ENCODE measurements around the gene CAV2.

Gene CAV2

GRCh38 chr7:116529250-116529649 lies 29.7 kb downstream of the CAV2 start:
- no peak for DNase-seq
- H3K36me3 ChIP-seq (ENCODE audit: control insufficient read depth, insufficient read depth, low read length): no peaks in the 10 kb centered on the region
- H3K9me3 ChIP-seq (ENCODE audit: control insufficient read depth, low read length): no peaks in the 10 kb centered on the region
- H3K4me1 ChIP-seq (ENCODE audit: control insufficient read depth, insufficient read depth, low read length, poor library complexity, severe bottlenecking): peaks cover 18% of the 10 kb centered on the region
- no peak overlapping the region for H3K27ac ChIP-seq (ENCODE audit: insufficient read depth, low read length, poor library complexity, severe bottlenecking)
- no peak overlapping the region for H3K4me3 ChIP-seq (ENCODE audit: insufficient read depth, low read depth, low read length, poor library complexity, severe bottlenecking)
- peaks cover 21% of the 10 kb centered on the region for H3K27me3 ChIP-seq (replicated peaks; ENCODE audit: control insufficient read depth, insufficient read depth, low read length, poor library complexity, severe bottlenecking)

- Histone ChIP-seq H3K27ac (ENCODE audit: insufficient read depth, low read length, poor library complexity, severe bottlenecking) (no peak overlapping the region), H3K4me1 (ENCODE audit: control insufficient read depth, insufficient read depth, low read length, poor library complexity, severe bottlenecking) (peaks cover 11% of the 10 kb centered on the region), H3K27me3 (replicated peaks; ENCODE audit: control insufficient read depth, insufficient read depth, low read length, poor library complexity, severe bottlenecking) (peaks cover 13% of the 10 kb centered on the region), H3K36me3 (ENCODE audit: control insufficient read depth, insufficient read depth, low read length) (no peaks in the 10 kb centered on the region), H3K9me3 (ENCODE audit: control insufficient read depth, low read length) (no peaks in the 10 kb centered on the region), H3K4me3 (ENCODE audit: insufficient read depth, low read depth, low read length, poor library complexity, severe bottlenecking) (no peak overlapping the region)
- DNase-seq: no peak
Measured at GRCh38 chr7:116530107-116530820, 30.7 kb downstream of the CAV2 start.

GRCh38 chr7:116532102-116532688 lies 32.7 kb downstream of the CAV2 start:
- H3K4me1 ChIP-seq (ENCODE audit: control insufficient read depth, insufficient read depth, low read length, poor library complexity, severe bottlenecking): no peaks in the 10 kb centered on the region
- DNase-seq: no peak
- no peak overlapping the region for H3K4me3 ChIP-seq (ENCODE audit: insufficient read depth, low read depth, low read length, poor library complexity, severe bottlenecking)
- no peak overlapping the region for H3K27ac ChIP-seq (ENCODE audit: insufficient read depth, low read length, poor library complexity, severe bottlenecking)
- no peaks in the 10 kb centered on the region for H3K9me3 ChIP-seq (ENCODE audit: control insufficient read depth, low read length)
- H3K27me3 ChIP-seq (replicated peaks; ENCODE audit: control insufficient read depth, insufficient read depth, low read length, poor library complexity, severe bottlenecking): no peaks in the 10 kb centered on the region
- H3K36me3 ChIP-seq (ENCODE audit: control insufficient read depth, insufficient read depth, low read length): no peaks in the 10 kb centered on the region

GRCh38 chr7:116534790-116535189 lies 35.3 kb downstream of the CAV2 start:
- no peak for DNase-seq
- Histone ChIP-seq H3K27ac (ENCODE audit: insufficient read depth, low read length, poor library complexity, severe bottlenecking) (no peak overlapping the region), H3K9me3 (ENCODE audit: control insufficient read depth, low read length) (no peaks in the 10 kb centered on the region), H3K4me3 (ENCODE audit: insufficient read depth, low read depth, low read length, poor library complexity, severe bottlenecking) (no peak overlapping the region), H3K4me1 (ENCODE audit: control insufficient read depth, insufficient read depth, low read length, poor library complexity, severe bottlenecking) (no peaks in the 10 kb centered on the region), H3K27me3 (replicated peaks; ENCODE audit: control insufficient read depth, insufficient read depth, low read length, poor library complexity, severe bottlenecking) (no peaks in the 10 kb centered on the region), H3K36me3 (ENCODE audit: control insufficient read depth, insufficient read depth, low read length) (no peaks in the 10 kb centered on the region)

GRCh38 chr7:116535416-116535815 lies 35.9 kb downstream of the CAV2 start:
- Histone ChIP-seq H3K27me3 (replicated peaks; ENCODE audit: control insufficient read depth, insufficient read depth, low read length, poor library complexity, severe bottlenecking) (peaks cover 5% of the 10 kb centered on the region), H3K9me3 (ENCODE audit: control insufficient read depth, low read length) (no peaks in the 10 kb centered on the region), H3K27ac (ENCODE audit: insufficient read depth, low read length, poor library complexity, severe bottlenecking) (no peak overlapping the region), H3K36me3 (ENCODE audit: control insufficient read depth, insufficient read depth, low read length) (no peaks in the 10 kb centered on the region), H3K4me3 (ENCODE audit: insufficient read depth, low read depth, low read length, poor library complexity, severe bottlenecking) (no peak overlapping the region), H3K4me1 (ENCODE audit: control insufficient read depth, insufficient read depth, low read length, poor library complexity, severe bottlenecking) (no peaks in the 10 kb centered on the region)
- no peak for DNase-seq

- Histone ChIP-seq H3K4me3 (ENCODE audit: insufficient read depth, low read depth, low read length, poor library complexity, severe bottlenecking) (no peak overlapping the region), H3K9me3 (ENCODE audit: control insufficient read depth, low read length) (no peaks in the 10 kb centered on the region), H3K27ac (ENCODE audit: insufficient read depth, low read length, poor library complexity, severe bottlenecking) (no peak overlapping the region), H3K27me3 (replicated peaks; ENCODE audit: control insufficient read depth, insufficient read depth, low read length, poor library complexity, severe bottlenecking) (peaks cover 5% of the 10 kb centered on the region), H3K4me1 (ENCODE audit: control insufficient read depth, insufficient read depth, low read length, poor library complexity, severe bottlenecking) (no peaks in the 10 kb centered on the region), H3K36me3 (ENCODE audit: control insufficient read depth, insufficient read depth, low read length) (no peaks in the 10 kb centered on the region)
- no peak for DNase-seq
Measured at GRCh38 chr7:116538138-116538537, 38.6 kb downstream of the CAV2 start.

GRCh38 chr7:116539879-116540278 lies 40.3 kb downstream of the CAV2 start:
- H3K9me3 ChIP-seq (ENCODE audit: control insufficient read depth, low read length): no peaks in the 10 kb centered on the region
- no peak overlapping the region for H3K27ac ChIP-seq (ENCODE audit: insufficient read depth, low read length, poor library complexity, severe bottlenecking)
- peaks cover 5% of the 10 kb centered on the region for H3K27me3 ChIP-seq (replicated peaks; ENCODE audit: control insufficient read depth, insufficient read depth, low read length, poor library complexity, severe bottlenecking)
- no peak overlapping the region for H3K4me3 ChIP-seq (ENCODE audit: insufficient read depth, low read depth, low read length, poor library complexity, severe bottlenecking)
- no peak for DNase-seq
- H3K4me1 ChIP-seq (ENCODE audit: control insufficient read depth, insufficient read depth, low read length, poor library complexity, severe bottlenecking): no peaks in the 10 kb centered on the region
- no peaks in the 10 kb centered on the region for H3K36me3 ChIP-seq (ENCODE audit: control insufficient read depth, insufficient read depth, low read length)

- Histone ChIP-seq H3K27ac (ENCODE audit: insufficient read depth, low read length, poor library complexity, severe bottlenecking) (no peak overlapping the region), H3K27me3 (replicated peaks; ENCODE audit: control insufficient read depth, insufficient read depth, low read length, poor library complexity, severe bottlenecking) (peaks cover 5% of the 10 kb centered on the region), H3K4me3 (ENCODE audit: insufficient read depth, low read depth, low read length, poor library complexity, severe bottlenecking) (no peak overlapping the region), H3K36me3 (ENCODE audit: control insufficient read depth, insufficient read depth, low read length) (no peaks in the 10 kb centered on the region), H3K9me3 (ENCODE audit: control insufficient read depth, low read length) (no peaks in the 10 kb centered on the region), H3K4me1 (ENCODE audit: control insufficient read depth, insufficient read depth, low read length, poor library complexity, severe bottlenecking) (no peaks in the 10 kb centered on the region)
- DNase-seq: no peak
Measured at GRCh38 chr7:116540743-116541142, 41.2 kb downstream of the CAV2 start.

GRCh38 chr7:116541951-116542350 lies 42.4 kb downstream of the CAV2 start:
- Histone ChIP-seq H3K36me3 (ENCODE audit: control insufficient read depth, insufficient read depth, low read length) (no peaks in the 10 kb centered on the region), H3K27ac (ENCODE audit: insufficient read depth, low read length, poor library complexity, severe bottlenecking) (no peak overlapping the region), H3K27me3 (replicated peaks; ENCODE audit: control insufficient read depth, insufficient read depth, low read length, poor library complexity, severe bottlenecking) (peaks cover 5% of the 10 kb centered on the region), H3K4me1 (ENCODE audit: control insufficient read depth, insufficient read depth, low read length, poor library complexity, severe bottlenecking) (no peaks in the 10 kb centered on the region), H3K4me3 (ENCODE audit: insufficient read depth, low read depth, low read length, poor library complexity, severe bottlenecking) (no peak overlapping the region), H3K9me3 (ENCODE audit: control insufficient read depth, low read length) (no peaks in the 10 kb centered on the region)
- no peak for DNase-seq

- Histone ChIP-seq H3K4me1 (ENCODE audit: control insufficient read depth, insufficient read depth, low read length, poor library complexity, severe bottlenecking) (no peaks in the 10 kb centered on the region), H3K27ac (ENCODE audit: insufficient read depth, low read length, poor library complexity, severe bottlenecking) (no peak overlapping the region), H3K9me3 (ENCODE audit: control insufficient read depth, low read length) (no peaks in the 10 kb centered on the region), H3K36me3 (ENCODE audit: control insufficient read depth, insufficient read depth, low read length) (no peaks in the 10 kb centered on the region), H3K4me3 (ENCODE audit: insufficient read depth, low read depth, low read length, poor library complexity, severe bottlenecking) (no peak overlapping the region), H3K27me3 (replicated peaks; ENCODE audit: control insufficient read depth, insufficient read depth, low read length, poor library complexity, severe bottlenecking) (peaks cover 5% of the 10 kb centered on the region)
- no peak for DNase-seq
Measured at GRCh38 chr7:116542618-116543017, 43.1 kb downstream of the CAV2 start.

Measured in effector memory CD4-positive, alpha-beta T cell (primary cell).